ENCODE results near the gene CITED4. TPM values are rescaled to one million over a fixed set of nuclear protein-coding genes. Genes with fewer than 3 reads are reported as not detected.

Gene CITED4
- total and polyA plus RNA-seq, 9 of the 15 experiments (the other 6 are each of a cell fraction or from before 2014, with no cell fraction given), result 0.11 to 1.2 (median 0.17) TPM; not detected in 2

DNA sequence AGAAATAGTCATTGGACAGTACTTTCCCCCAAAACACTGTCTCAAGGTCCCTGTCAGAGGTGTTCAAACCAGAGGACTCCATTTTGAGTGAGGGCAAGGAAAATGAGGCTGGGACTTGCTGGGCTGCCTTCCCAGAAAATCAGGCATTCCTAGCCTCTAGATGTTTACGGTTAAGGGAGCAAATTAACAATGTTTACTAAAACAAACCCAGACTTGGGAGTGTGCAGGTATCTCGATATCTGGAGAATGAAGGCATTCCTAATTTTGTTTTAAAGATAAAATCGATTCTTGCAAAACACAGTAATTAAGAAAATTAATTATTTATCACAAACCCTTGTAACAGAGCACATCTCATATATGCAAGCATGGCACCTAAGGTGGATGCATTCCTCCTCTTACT lies 48.9 kb upstream of the CITED4 start:
- intact Hi-C loops (cut with micrococcal nuclease) (no loop called here), in situ Hi-C loops (cut with MboI) (no loop called here)
- Histone ChIP-seq H3K9me1 (ENCODE audit: control insufficient read depth, insufficient read depth, low read length) (no peaks in the 10 kb centered on the region), H3K4me3 (no peak overlapping the region), H4K20me1 (replicated peaks; ENCODE audit: control insufficient read depth, insufficient read depth, low read length) (no peaks in the 10 kb centered on the region), H3K36me3 (ENCODE audit: control insufficient read depth, insufficient read depth, low read length) (no peaks in the 10 kb centered on the region), H3K79me2 (ENCODE audit: control insufficient read depth, insufficient read depth, low read length) (no peaks in the 10 kb centered on the region), H3K9ac (ENCODE audit: insufficient read depth in 1 of 2, low read depth in 2 of 2, low read length in 2 of 2) (no peak overlapping the region), H2AFZ (ENCODE audit: low read depth, low read length) (no peak overlapping the region), H3K27me3 (ENCODE audit: control insufficient read depth in 2 of 2, insufficient read depth in 2 of 2, low read length in 2 of 2) (no peaks in the 10 kb centered on the region), H3K4me1 (replicated peaks in 1 of 2; ENCODE audit: control insufficient read depth in 2 of 2, insufficient read depth in 2 of 2, low read length in 2 of 2) (peaks cover 0 to 11% of the 10 kb centered on the region in 2 experiments; a peak in 3 of 5 replicates), H3K27ac (ENCODE audit: extremely low read depth, low read depth, low read length) (no peak overlapping the region), H3K4me2 (ENCODE audit: insufficient read depth, low read length) (no peak overlapping the region), H3K9me3 (replicated peaks; ENCODE audit: control insufficient read depth, insufficient read depth, low read depth, low read length) (no peaks in the 10 kb centered on the region)
- POLR2A ChIA-PET, result no interaction called here
- CTCF ChIA-PET (ENCODE audit: low intra/inter-chr PET ratio), result interaction anchor here (0.7 kb wide), 1 partner anchor 85 kb away, joined by 3 read pairs; no protein-coding TSS in a partner anchor
- no peak for FAIRE-seq
- no peak for DNase-seq (ENCODE audit: extremely low read depth in 1 of 4, low spot score in 3 of 4)
- BruUV-seq (replicated peaks), result no TSS peak
- no peak for ATAC-seq
- 23% methylated on average over 3 of the region's 3 CpGs for WGBS (ENCODE audit: insufficient coverage, low coverage, missing lambda C conversion rate)
- no peak for TF ChIP-seq ZNF586 (CRISPR knock-in tag; conservative IDR thresholded peaks at IDR 0.05)
- TF ChIP-seq HNRNPUL1 (IDR thresholded peaks at IDR 0.05; ENCODE audit: low read length), result no peak
- TF ChIP-seq ZC3H8 (IDR thresholded peaks at IDR 0.05), result no peak
- no peak for TF ChIP-seq OTX1 (CRISPR knock-in tag; IDR thresholded peaks at IDR 0.05)
- TF ChIP-seq POLR2AphosphoS5 (IDR thresholded peaks at IDR 0.05; ENCODE audit: control insufficient read depth, insufficient read depth, low read depth, low read length), result no peak
- no peak for TF ChIP-seq E2F3 (CRISPR knock-in tag; IDR thresholded peaks at IDR 0.05)
- TF ChIP-seq SPI1 (IDR thresholded peaks at IDR 0.05; ENCODE audit: borderline replicate concordance, low read depth, low read length), result no peak
- TF ChIP-seq, protein P1, sequence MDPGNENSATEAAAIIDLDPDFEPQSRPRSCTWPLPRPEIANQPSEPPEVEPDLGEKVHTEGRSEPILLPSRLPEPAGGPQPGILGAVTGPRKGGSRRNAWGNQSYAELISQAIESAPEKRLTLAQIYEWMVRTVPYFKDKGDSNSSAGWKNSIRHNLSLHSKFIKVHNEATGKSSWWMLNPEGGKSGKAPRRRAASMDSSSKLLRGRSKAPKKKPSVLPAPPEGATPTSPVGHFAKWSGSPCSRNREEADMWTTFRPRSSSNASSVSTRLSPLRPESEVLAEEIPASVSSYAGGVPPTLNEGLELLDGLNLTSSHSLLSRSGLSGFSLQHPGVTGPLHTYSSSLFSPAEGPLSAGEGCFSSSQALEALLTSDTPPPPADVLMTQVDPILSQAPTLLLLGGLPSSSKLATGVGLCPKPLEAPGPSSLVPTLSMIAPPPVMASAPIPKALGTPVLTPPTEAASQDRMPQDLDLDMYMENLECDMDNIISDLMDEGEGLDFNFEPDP (CRISPR knock-in tag; IDR thresholded peaks at IDR 0.05), result no peak
- TF ChIP-seq, protein P2, sequence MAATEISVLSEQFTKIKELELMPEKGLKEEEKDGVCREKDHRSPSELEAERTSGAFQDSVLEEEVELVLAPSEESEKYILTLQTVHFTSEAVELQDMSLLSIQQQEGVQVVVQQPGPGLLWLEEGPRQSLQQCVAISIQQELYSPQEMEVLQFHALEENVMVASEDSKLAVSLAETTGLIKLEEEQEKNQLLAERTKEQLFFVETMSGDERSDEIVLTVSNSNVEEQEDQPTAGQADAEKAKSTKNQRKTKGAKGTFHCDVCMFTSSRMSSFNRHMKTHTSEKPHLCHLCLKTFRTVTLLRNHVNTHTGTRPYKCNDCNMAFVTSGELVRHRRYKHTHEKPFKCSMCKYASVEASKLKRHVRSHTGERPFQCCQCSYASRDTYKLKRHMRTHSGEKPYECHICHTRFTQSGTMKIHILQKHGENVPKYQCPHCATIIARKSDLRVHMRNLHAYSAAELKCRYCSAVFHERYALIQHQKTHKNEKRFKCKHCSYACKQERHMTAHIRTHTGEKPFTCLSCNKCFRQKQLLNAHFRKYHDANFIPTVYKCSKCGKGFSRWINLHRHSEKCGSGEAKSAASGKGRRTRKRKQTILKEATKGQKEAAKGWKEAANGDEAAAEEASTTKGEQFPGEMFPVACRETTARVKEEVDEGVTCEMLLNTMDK (IDR thresholded peaks at IDR 0.05; ENCODE audit: borderline replicate concordance, insufficient read depth, low read depth, low read length, poor library complexity, severe bottlenecking), result no peak
- no peak for TF ChIP-seq ZNF589 (CRISPR knock-in tag; IDR thresholded peaks at IDR 0.05; ENCODE audit: low read depth)
- TF ChIP-seq BRD9 (IDR thresholded peaks at IDR 0.05; ENCODE audit: low read depth, partially characterized antibody), result no peak
- no peak for TF ChIP-seq ATF1 (CRISPR knock-in tag; IDR thresholded peaks at IDR 0.05)
- TF ChIP-seq ATF1 (tag; IDR thresholded peaks at IDR 0.05), result no peak
- TF ChIP-seq, protein P3, sequence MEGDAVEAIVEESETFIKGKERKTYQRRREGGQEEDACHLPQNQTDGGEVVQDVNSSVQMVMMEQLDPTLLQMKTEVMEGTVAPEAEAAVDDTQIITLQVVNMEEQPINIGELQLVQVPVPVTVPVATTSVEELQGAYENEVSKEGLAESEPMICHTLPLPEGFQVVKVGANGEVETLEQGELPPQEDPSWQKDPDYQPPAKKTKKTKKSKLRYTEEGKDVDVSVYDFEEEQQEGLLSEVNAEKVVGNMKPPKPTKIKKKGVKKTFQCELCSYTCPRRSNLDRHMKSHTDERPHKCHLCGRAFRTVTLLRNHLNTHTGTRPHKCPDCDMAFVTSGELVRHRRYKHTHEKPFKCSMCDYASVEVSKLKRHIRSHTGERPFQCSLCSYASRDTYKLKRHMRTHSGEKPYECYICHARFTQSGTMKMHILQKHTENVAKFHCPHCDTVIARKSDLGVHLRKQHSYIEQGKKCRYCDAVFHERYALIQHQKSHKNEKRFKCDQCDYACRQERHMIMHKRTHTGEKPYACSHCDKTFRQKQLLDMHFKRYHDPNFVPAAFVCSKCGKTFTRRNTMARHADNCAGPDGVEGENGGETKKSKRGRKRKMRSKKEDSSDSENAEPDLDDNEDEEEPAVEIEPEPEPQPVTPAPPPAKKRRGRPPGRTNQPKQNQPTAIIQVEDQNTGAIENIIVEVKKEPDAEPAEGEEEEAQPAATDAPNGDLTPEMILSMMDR (IDR thresholded peaks at IDR 0.05 in 2 of 3, conservative IDR thresholded peaks at IDR 0.05 in 1 of 3; ENCODE audit: insufficient read depth in 2 of 3, low read depth in 1 of 3, low read length in 3 of 3), result no peak
- TF ChIP-seq, protein P4, sequence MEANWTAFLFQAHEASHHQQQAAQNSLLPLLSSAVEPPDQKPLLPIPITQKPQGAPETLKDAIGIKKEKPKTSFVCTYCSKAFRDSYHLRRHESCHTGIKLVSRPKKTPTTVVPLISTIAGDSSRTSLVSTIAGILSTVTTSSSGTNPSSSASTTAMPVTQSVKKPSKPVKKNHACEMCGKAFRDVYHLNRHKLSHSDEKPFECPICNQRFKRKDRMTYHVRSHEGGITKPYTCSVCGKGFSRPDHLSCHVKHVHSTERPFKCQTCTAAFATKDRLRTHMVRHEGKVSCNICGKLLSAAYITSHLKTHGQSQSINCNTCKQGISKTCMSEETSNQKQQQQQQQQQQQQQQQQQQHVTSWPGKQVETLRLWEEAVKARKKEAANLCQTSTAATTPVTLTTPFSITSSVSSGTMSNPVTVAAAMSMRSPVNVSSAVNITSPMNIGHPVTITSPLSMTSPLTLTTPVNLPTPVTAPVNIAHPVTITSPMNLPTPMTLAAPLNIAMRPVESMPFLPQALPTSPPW (CRISPR knock-in tag; IDR thresholded peaks at IDR 0.05), result no peak
- no peak for TF ChIP-seq TCF7 (IDR thresholded peaks at IDR 0.05; ENCODE audit: borderline replicate concordance)

Data from K562 (cell line).